ENCODE data around the gene ARHGEF11.

- TF ChIP-seq, protein P1, sequence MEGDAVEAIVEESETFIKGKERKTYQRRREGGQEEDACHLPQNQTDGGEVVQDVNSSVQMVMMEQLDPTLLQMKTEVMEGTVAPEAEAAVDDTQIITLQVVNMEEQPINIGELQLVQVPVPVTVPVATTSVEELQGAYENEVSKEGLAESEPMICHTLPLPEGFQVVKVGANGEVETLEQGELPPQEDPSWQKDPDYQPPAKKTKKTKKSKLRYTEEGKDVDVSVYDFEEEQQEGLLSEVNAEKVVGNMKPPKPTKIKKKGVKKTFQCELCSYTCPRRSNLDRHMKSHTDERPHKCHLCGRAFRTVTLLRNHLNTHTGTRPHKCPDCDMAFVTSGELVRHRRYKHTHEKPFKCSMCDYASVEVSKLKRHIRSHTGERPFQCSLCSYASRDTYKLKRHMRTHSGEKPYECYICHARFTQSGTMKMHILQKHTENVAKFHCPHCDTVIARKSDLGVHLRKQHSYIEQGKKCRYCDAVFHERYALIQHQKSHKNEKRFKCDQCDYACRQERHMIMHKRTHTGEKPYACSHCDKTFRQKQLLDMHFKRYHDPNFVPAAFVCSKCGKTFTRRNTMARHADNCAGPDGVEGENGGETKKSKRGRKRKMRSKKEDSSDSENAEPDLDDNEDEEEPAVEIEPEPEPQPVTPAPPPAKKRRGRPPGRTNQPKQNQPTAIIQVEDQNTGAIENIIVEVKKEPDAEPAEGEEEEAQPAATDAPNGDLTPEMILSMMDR (conservative IDR thresholded peaks at IDR 0.05): no peak
- TF ChIP-seq ZFX (IDR thresholded peaks at IDR 0.05): no peak
Measured at GRCh38 chr1:156908541-156908940, 137.0 kb downstream of the ARHGEF11 start.
